HepG2 (cell line): ENCODE results near the gene DTWD2. TPM values are rescaled to one million over a fixed set of nuclear protein-coding genes. Genes with fewer than 3 reads are reported as not detected.

ENCODE experiments used
- CREBL2 ChIP-seq: sonication (generic); formaldehyde crosslinking; IDR thresholded peaks from 2 replicates; pipeline ENCODE4 v1.8.1; 2023; ENCODE audit warnings: missing genetic modification reagents, mild to moderate bottlenecking, borderline replicate concordance
- E2F1 ChIP-seq: sonication (generic); formaldehyde crosslinking; IDR thresholded peaks from 2 replicates; pipeline ENCODE4 v1.5.0; 2020; ENCODE audit warnings: missing genetic modification reagents
- FOXC1 ChIP-seq: sonication (generic); formaldehyde crosslinking; IDR thresholded peaks from 2 replicates; pipeline ENCODE4 v1.8.0; 2022; ENCODE audit warnings: mild to moderate bottlenecking, missing genetic modification reagents, borderline replicate concordance
- GATAD2A ChIP-seq: IDR thresholded peaks from 2 replicates; pipeline ENCODE4 v1.6.1; 2016
- GPN1 ChIP-seq: sonication (generic); formaldehyde crosslinking; IDR thresholded peaks from 2 replicates; pipeline ENCODE4 v1.5.1; 2020; ENCODE audit warnings: missing genetic modification reagents, borderline replicate concordance
- ZBTB26 ChIP-seq: IDR thresholded peaks from 2 replicates; pipeline ENCODE4 v1.6.1; 2016; ENCODE audit warnings: missing compliant biosample characterization, missing genetic modification reagents, borderline replicate concordance
- ZNF550 ChIP-seq: sonication (generic); formaldehyde crosslinking; IDR thresholded peaks from 2 replicates; pipeline ENCODE4 v1.4.0; 2020; ENCODE audit warnings: mild to moderate bottlenecking, missing genetic modification reagents, borderline replicate concordance
- ZNF556 ChIP-seq: sonication (generic); formaldehyde crosslinking; IDR thresholded peaks from 2 replicates; pipeline ENCODE4 v1.4.0; 2020; ENCODE audit warnings: mild to moderate bottlenecking, missing genetic modification reagents, borderline replicate concordance
- ZNF776 ChIP-seq: sonication (generic); formaldehyde crosslinking; IDR thresholded peaks from 2 replicates; pipeline ENCODE4 v1.4.0; 2020; ENCODE audit warnings: mild to moderate bottlenecking, missing genetic modification reagents
- polyA plus RNA-seq, 8 experiments: library from polyadenylated mRNA; depleted of rRNA in 3 of 8; stranded (reverse) in 7 of 8; unstranded in 1 of 8; fragments of >200 nt; fragmentation: Illumina TruSeq in 4 of 8; extraction: Trizol in 4 of 8; gene quantifications; 2 replicates each; pipeline versions ENCODE4 v1.2.1 to v1.2.3, GENCODE V29; 2011 to 2016; ENCODE audit warnings: low read depth in 4 of 8, missing spikeins in 1 of 8, mixed read lengths in 1 of 8; ENCODE audit not compliant: insufficient read depth in 1 of 8
- total RNA-seq, 5 experiments: library from RNA; depleted of rRNA; stranded (reverse); fragments of >200 nt; fragmentation: Illumina TruSeq; extraction: Trizol; gene quantifications; 2 replicates each; pipeline ENCODE4 v1.2.3, GENCODE V29; 2016; ENCODE audit warnings: low read depth in 1 of 5
- TF ChIP-seq, protein P1 (sequence below): sonication (generic); formaldehyde crosslinking; IDR thresholded peaks from 2 replicates; pipeline ENCODE4 v1.4.0; 2020; ENCODE audit warnings: missing genetic modification reagents, mild to moderate bottlenecking, borderline replicate concordance
- TF ChIP-seq, protein P2 (sequence below): IDR thresholded peaks from 2 replicates; pipeline ENCODE4 v1.6.1; 2012; ENCODE audit warnings: low read depth, low read length, improper control_type of control experiment
- TF ChIP-seq, protein P3 (sequence below): sonication (generic); formaldehyde crosslinking; IDR thresholded peaks from 2 replicates; pipeline ENCODE4 v1.4.0; 2020; ENCODE audit warnings: mild to moderate bottlenecking, missing genetic modification reagents

The DTWD2 gene
- total and polyA plus RNA-seq, 2 of the 13 experiments (the other 11 are each of a cell fraction or from before 2014, with no cell fraction given) = 1.6 to 6.0 TPM

- peak; percentile 67 for TF ChIP-seq E2F1 (CRISPR knock-in tag)
- TF ChIP-seq FOXC1 (CRISPR knock-in tag) = peak; percentile 94; the same call in 1 of the 2 replicates
- TF ChIP-seq, protein P1, sequence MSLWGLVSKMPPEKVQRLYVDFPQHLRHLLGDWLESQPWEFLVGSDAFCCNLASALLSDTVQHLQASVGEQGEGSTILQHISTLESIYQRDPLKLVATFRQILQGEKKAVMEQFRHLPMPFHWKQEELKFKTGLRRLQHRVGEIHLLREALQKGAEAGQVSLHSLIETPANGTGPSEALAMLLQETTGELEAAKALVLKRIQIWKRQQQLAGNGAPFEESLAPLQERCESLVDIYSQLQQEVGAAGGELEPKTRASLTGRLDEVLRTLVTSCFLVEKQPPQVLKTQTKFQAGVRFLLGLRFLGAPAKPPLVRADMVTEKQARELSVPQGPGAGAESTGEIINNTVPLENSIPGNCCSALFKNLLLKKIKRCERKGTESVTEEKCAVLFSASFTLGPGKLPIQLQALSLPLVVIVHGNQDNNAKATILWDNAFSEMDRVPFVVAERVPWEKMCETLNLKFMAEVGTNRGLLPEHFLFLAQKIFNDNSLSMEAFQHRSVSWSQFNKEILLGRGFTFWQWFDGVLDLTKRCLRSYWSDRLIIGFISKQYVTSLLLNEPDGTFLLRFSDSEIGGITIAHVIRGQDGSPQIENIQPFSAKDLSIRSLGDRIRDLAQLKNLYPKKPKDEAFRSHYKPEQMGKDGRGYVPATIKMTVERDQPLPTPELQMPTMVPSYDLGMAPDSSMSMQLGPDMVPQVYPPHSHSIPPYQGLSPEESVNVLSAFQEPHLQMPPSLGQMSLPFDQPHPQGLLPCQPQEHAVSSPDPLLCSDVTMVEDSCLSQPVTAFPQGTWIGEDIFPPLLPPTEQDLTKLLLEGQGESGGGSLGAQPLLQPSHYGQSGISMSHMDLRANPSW = no peak
- TF ChIP-seq GATAD2A (CRISPR knock-in tag) = peak; percentile 44; the same call in 1 of the 2 replicates
- peak; percentile 85; the same call in 1 of the 2 replicates for TF ChIP-seq ZNF776
- TF ChIP-seq, protein P2, sequence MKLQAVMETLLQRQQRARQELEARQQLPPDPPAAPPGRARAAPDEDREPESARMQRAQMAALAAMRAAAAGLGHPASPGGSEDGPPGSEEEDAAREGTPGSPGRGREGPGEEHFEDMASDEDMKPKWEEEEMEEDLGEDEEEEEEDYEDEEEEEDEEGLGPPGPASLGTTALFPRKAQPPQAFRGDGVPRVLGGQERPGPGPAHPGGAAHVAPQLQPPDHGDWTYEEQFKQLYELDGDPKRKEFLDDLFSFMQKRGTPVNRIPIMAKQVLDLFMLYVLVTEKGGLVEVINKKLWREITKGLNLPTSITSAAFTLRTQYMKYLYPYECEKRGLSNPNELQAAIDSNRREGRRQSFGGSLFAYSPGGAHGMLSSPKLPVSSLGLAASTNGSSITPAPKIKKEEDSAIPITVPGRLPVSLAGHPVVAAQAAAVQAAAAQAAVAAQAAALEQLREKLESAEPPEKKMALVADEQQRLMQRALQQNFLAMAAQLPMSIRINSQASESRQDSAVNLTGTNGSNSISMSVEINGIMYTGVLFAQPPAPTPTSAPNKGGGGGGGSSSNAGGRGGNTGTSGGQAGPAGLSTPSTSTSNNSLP = no peak
- TF ChIP-seq ZBTB26 (CRISPR knock-in tag) = peak; percentile 33; the same call in 1 of the 2 replicates
- no peak for TF ChIP-seq GPN1 (CRISPR knock-in tag)
- TF ChIP-seq ZNF550 (CRISPR knock-in tag) = no peak
- peak; percentile 56; the same call in 1 of the 2 replicates for TF ChIP-seq CREBL2 (CRISPR knock-in tag)
- TF ChIP-seq, protein P3, sequence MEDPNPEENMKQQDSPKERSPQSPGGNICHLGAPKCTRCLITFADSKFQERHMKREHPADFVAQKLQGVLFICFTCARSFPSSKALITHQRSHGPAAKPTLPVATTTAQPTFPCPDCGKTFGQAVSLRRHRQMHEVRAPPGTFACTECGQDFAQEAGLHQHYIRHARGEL (CRISPR knock-in tag) = no peak
- 0 out of 2 replicates have a peak, but pooled peaks have one; percentile 81 for TF ChIP-seq ZNF556
These were observed at the start of gene DTWD2 (continued) for GRCh38 chr5:118987988-118988865.
